ENCODE measurements around the gene PYGO1. TPM values are rescaled to one million over a fixed set of nuclear protein-coding genes. Genes with fewer than 3 reads are reported as not detected.
"Not testable (repeated sequence)": the region's sequence is repeated elsewhere in the genome, so short reads cannot be mapped to it uniquely, and the experiment has no call there.

PYGO1 gene
- total RNA-seq, 1 donor from 2014 or later = 1.8 TPM

- not testable (repeated sequence) for ATAC-seq
Observed at GRCh38 chr15:55505407-55505806, 82.7 kb downstream of the PYGO1 start.

GRCh38 chr15:55499151-55499550 lies 89.0 kb downstream of the PYGO1 start:
- no peak for ATAC-seq

- ATAC-seq = peak; percentile 98
Observed at GRCh38 chr15:55498109-55498938, 89.8 kb downstream of the PYGO1 start.

GRCh38 chr15:55496716-55497115 lies 91.4 kb downstream of the PYGO1 start:
- no peak for ATAC-seq

GRCh38 chr15:55494931-55495330 lies 93.2 kb downstream of the PYGO1 start:
- ATAC-seq = no peak

- not testable (repeated sequence) for ATAC-seq
Observed at GRCh38 chr15:55488952-55489600, 99.1 kb downstream of the PYGO1 start.

Other genes with a start within 250 kb of the PYGO1 start
- gene CCPG1, start 180.0 kb downstream of the PYGO1 start, total RNA-seq = 9.9 TPM
- not detected for gene PIERCE2, start 179.8 kb downstream of the PYGO1 start, total RNA-seq
- 1.1 TPM for gene DNAAF4, start 80.1 kb downstream of the PYGO1 start, total RNA-seq
- 0.56 TPM for gene PRTG, start 154.8 kb upstream of the PYGO1 start, total RNA-seq

Data from esophagus mucosa (tissue), 1 donor.